Measurements from ENCODE around the gene TOR4A.
"Not testable (repeated sequence)": the region's sequence is repeated elsewhere in the genome, so short reads cannot be mapped to it uniquely, and the experiment has no call there.

The TOR4A gene

DNA sequence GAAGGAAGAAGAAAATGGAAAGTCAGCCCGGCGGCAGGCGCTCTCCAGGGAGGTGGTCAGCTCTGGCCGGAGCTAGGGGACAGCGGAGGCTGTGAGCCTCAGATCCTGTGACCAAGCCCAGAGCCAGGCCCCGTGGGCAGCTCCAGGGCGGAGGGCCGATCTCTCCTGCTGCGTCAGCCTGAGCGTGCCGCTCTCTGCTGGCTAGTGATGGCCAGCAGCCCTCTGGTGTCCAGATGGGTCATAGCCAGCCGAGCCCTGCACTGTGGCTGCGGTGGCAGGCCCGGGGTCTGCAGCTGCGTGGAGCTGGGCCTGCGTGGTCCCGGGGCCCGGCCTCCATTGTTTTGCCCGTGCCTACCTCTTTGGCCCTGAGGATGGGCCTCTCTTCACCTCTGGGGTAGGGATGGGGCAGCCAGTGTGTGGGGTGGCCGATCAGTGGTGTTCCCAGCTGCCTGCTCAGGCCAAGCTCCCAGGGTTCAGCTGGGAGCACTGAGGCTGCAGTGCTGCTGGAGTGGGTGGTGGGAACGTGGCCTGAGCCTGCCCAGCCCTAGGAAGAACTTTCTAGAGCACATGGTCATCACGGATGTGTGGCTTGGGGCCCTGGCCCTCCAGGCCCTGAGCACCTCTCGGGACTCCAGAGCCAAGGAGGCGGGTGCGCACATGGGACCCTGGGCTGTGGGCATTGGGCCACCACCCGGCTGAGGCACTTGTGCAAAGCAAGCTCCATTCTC is 41.6 kb downstream of the TOR4A start:
- no peak for DNase-seq

GRCh38 chr9:137319739-137320551 is 42.4 kb downstream of the TOR4A start:
- no peak for DNase-seq

DNA sequence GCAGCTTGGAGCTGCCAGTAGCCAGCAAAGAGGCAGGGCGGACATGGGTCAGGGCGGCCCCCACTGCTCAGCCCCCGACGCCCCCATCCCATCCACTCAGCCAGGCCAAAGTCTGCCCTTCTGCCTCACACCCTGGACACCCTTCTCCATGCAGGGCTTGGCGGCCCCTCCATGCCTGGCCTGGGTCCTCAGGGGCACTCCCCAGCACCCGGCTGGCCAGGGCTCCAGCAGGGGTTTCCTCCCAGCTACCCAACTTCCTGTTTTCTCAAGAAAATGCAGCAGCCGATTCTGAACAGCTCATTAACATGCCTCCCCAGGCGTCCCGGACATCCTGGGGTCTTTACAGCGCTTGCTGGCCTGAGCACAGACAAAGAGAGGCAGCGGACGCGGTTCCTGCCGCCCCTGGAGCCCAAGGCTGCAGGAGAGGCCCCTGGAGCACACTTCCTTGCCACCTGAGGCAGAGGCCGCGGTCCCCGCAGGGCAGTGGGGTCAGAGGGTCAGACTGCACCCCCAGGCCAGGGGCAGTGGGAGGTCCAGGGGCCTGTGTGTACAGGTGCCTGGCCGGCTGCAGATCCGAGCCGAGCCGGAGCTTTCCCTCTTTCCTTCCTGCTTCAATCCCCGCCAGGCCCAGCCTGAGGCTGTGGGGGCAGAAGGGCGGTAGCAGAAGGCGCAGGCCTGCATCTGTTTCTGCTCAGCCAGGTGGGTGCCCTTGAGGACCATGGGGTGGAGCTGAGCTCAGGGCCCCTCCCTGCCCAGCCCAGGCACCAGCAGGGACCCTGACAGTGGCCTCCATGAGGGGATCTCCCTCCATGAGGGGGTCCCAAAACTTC is 43.2 kb downstream of the TOR4A start:
- no peak for DNase-seq

- no peak for DNase-seq
Observed at GRCh38 chr9:137321726-137322361, 44.3 kb downstream of the TOR4A start.

DNA sequence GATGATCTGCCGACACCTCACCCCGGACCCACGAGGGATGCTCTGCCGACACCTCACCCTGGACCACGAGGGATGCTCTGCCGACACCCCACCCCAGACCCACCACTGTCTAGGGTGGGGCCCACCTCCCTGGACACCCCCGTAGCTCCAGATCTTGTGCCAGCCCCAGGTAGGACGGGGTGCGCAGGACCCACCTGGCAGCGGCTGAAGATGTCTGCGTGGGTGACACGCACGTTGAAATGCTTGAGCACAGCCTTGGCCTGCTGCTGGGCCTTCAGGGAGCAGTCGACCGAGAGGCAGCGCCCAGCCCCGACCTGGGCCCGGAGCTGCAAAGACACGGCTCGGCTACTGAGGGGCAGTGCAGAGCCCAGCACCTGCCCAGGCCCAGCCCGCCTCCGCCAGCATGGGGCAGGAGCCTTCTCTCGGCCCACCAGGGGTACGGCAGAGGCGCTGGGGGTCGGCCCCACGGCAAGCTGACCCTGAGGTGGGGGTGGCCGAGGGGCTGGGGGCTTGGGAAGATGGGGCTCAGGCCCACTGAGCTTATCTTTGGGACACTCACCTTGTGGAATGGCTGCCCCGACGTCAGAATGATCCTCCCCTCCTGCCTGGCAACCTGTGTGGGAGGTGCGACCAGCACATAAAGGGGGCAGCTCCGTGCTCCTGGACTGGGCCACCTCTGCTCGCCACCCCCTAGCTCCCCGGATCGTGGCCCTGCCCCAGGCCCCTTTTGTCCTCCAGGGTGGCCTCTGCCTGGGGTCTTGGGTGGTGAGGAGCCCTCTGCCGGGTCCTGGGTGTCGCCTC is 46.2 kb downstream of the TOR4A start:
- DNase-seq, result no peak

DNA sequence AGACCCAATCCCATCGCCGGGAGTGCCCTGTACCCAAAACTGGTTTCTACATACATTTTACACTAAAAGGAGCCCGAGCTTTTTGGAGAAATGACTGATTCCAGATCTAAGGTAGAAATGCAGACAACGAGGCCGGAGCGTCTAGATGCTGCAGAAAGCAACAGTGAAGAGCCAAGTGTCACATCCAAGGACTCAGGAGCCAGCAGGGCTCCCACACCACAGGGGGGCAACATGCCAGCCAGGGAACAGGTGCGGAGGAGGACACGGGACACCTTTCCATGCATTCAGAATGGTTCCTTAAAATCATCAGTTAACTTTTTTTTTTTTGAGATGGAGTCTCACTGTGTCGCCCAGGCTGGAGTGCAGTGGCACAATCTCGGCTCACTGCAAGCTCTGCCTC is 47.6 kb downstream of the TOR4A start:
- no peak for DNase-seq

- no peak for DNase-seq
Observed at GRCh38 chr9:137325799-137326198, 48.3 kb downstream of the TOR4A start.

GRCh38 chr9:137326445-137327065 is 49.0 kb downstream of the TOR4A start:
- no peak for DNase-seq

DNA sequence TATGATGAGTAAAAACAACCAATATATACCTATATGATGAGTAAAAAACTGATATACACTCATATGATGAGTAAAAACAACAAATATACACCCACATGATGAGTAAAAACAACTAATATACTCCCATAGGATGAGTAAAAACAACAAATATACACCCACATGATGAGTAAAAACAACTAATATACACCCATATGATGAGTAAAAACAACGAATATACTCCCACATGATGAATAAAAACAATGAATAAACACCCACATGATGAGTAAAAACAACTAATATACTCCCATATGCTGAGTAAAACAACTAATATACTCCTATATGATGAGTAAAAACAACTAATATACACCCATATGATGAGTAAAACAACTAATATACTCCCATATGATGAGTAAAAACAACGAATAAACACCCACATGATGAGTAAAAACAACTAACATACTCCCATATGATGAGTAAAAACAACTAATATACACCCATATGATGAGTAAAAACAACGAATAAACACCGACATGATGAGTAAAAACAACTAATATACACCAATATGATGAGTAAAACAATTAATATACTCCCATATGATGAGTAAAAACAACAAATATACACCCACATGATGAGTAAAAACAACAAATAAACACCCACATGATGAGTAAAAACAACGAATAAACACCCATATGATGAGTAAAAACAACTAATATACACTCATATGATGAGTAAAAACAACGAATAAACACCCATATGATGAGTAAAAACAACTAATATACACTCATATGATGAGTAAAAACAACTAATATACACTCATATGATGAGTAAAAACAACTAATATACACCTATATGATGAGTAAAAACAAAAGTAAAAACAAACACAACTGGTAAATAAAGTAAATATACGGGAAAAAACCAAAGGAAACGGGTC is 50.4 kb downstream of the TOR4A start:
- not testable (repeated sequence) for DNase-seq

- not testable (repeated sequence) for DNase-seq
Observed at GRCh38 chr9:137329590-137329989, 52.1 kb downstream of the TOR4A start.

DNA sequence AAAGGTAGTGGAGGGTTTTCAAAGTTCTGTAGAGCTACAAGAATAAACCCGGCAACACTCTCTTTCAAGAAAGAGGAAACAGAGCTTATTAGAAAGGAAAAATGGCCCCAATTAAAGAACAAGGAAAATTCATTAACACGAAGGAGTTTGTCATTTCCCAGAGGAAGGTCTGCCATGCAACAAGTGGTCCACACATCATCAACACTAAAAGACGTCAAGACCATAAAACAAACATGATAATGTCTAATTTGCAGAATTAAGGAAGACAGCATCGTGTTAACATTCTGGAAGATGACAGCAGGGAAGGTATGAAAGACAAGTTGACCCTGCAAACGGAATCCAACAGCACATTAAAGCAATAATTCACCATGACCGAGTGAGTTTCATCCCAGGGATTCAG is 53.2 kb downstream of the TOR4A start:
- no peak for DNase-seq

DNA sequence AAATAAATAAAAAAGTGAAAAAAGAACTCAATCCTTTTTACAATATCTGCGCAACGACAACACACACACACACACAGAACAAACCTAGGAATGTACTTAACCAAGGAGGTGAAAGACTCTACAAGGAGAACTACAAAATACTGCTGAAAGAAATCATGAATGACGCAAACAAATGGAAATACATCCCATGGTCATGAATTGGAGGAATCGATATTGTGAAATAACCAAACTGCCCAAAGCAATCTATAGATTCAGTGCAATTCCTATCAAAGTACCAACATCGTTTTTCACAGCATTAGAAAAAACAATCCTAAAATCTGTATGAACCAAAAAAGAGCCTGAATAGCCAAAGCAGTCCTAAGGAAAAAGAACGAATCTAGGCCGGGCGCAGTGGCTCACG is 54.4 kb downstream of the TOR4A start:
- DNase-seq, result no peak
